SU-DHL-6 (cell line): ENCODE results near the gene DUS1L.

ENCODE experiments used
- CTCF ChIP-seq: fragments of 200-600 bp; sonication (generic); IDR thresholded peaks from one replicate; pipeline ENCODE4 v1.5.1; 2017; ENCODE audit warnings: antibody characterized with exemption, mild to moderate bottlenecking, low read length, moderate library complexity; ENCODE audit not compliant: insufficient read depth, poor library complexity, severe bottlenecking
- EZH2phosphoT487 ChIP-seq: fragments of 200-600 bp; sonication (generic), shearing (Covaris generic); conservative IDR thresholded peaks from 2 replicates; pipeline ENCODE4 v1.6.1; 2018; ENCODE audit warnings: mild to moderate bottlenecking, antibody characterized with exemption, low read length, moderate library complexity, mixed read lengths

- TF ChIP-seq CTCF (no peak), EZH2phosphoT487 (no peak)
Measured at GRCh38 chr17:82083533-82084359, 18.1 kb upstream of the DUS1L start.
